SK-N-SH treated with all-trans-retinoic acid at 6 μM for 48 hours (cell line): ENCODE results near the gene KRTAP19-8.

ENCODE experiments used
- ATAC-seq: fragments of 200-7000 bp; cut with Tn5 transposase; 3 replicates; pipeline ENCODE4 v1.9.1; 2020; ENCODE audit warnings: mild to moderate bottlenecking, moderate library complexity
- BACH2 ChIP-seq: fragments of 250-450 bp; sonication (Bioruptor Pico); IDR thresholded peaks from 2 replicates; pipeline ENCODE4 v1.9.0; 2021; ENCODE audit warnings: mild to moderate bottlenecking, borderline replicate concordance
- CREB5 ChIP-seq: fragments of 250-450 bp; sonication (Bioruptor Pico); IDR thresholded peaks from 2 replicates; pipeline ENCODE4 v1.5.1; 2020; ENCODE audit warnings: low read depth, mild to moderate bottlenecking, moderate library complexity
- CSDC2 ChIP-seq: fragments of 250-450 bp; sonication (Bioruptor Pico); IDR thresholded peaks from 2 replicates; pipeline ENCODE4 v1.5.0; 2020; ENCODE audit warnings: mild to moderate bottlenecking, moderate library complexity
- ESRRG ChIP-seq: fragments of 250-450 bp; sonication (Bioruptor Pico); IDR thresholded peaks from 2 replicates; pipeline ENCODE4 v1.6.1; 2021; ENCODE audit warnings: mild to moderate bottlenecking
- ISL1 ChIP-seq: fragments of 250-450 bp; sonication (Bioruptor Pico); IDR thresholded peaks from 2 replicates; pipeline ENCODE4 v2.1.2; 2022; ENCODE audit warnings: mild to moderate bottlenecking, moderate library complexity
- OSR1 ChIP-seq: fragments of 250-450 bp; sonication (Bioruptor Pico); IDR thresholded peaks from 2 replicates; pipeline ENCODE4 v1.8.0; 2022; ENCODE audit warnings: moderate library complexity, mild to moderate bottlenecking, inconsistent platforms
- PATZ1 ChIP-seq: fragments of 250-450 bp; sonication (Bioruptor Pico); IDR thresholded peaks from 2 replicates; pipeline ENCODE4 v1.8.0; 2020; ENCODE audit warnings: mild to moderate bottlenecking, moderate library complexity, borderline replicate concordance
- POU6F1 ChIP-seq: fragments of 250-450 bp; sonication (Bioruptor Pico); IDR thresholded peaks from 2 replicates; pipeline ENCODE4 v1.8.0; 2021; ENCODE audit warnings: low read depth, mild to moderate bottlenecking, moderate library complexity, borderline replicate concordance
- PPARA ChIP-seq: fragments of 250-450 bp; sonication (Bioruptor Pico); IDR thresholded peaks from 2 replicates; pipeline ENCODE4 v1.5.0; 2020; ENCODE audit warnings: mild to moderate bottlenecking, borderline replicate concordance
- RARB ChIP-seq: fragments of 250-450 bp; sonication (Bioruptor Pico); IDR thresholded peaks from 2 replicates; pipeline ENCODE4 v1.8.0; 2021; ENCODE audit warnings: mild to moderate bottlenecking, moderate library complexity
- SNAI2 ChIP-seq: fragments of 250-450 bp; sonication (Bioruptor Pico); IDR thresholded peaks from 2 replicates; pipeline ENCODE4 v1.5.0; 2020; ENCODE audit warnings: mild to moderate bottlenecking, moderate library complexity
- TCF4 ChIP-seq: fragments of 250-450 bp; sonication (Bioruptor Pico); IDR thresholded peaks from 2 replicates; pipeline ENCODE4 v1.8.0; 2021; ENCODE audit warnings: mild to moderate bottlenecking, moderate library complexity, borderline replicate concordance
- TOX ChIP-seq: fragments of 250-450 bp; sonication (Bioruptor Pico); IDR thresholded peaks from 2 replicates; pipeline ENCODE4 v1.8.0; 2021; ENCODE audit warnings: mild to moderate bottlenecking, moderate library complexity, borderline replicate concordance
- TSHZ2 ChIP-seq: fragments of 250-450 bp; sonication (Bioruptor Pico); IDR thresholded peaks from 2 replicates; pipeline ENCODE4 v1.5.0; 2020; ENCODE audit warnings: mild to moderate bottlenecking, moderate library complexity
- ZC3H10 ChIP-seq: fragments of 250-450 bp; sonication (Bioruptor Pico); IDR thresholded peaks from 2 replicates; pipeline ENCODE4 v1.5.1; 2021; ENCODE audit warnings: mild to moderate bottlenecking, moderate library complexity
- ZFP3 ChIP-seq: fragments of 250-450 bp; sonication (Bioruptor Pico); IDR thresholded peaks from 2 replicates; pipeline ENCODE4 v1.5.0; 2020; ENCODE audit warnings: mild to moderate bottlenecking, moderate library complexity
- ZFP30 ChIP-seq: fragments of 450-650 bp; formaldehyde crosslinking; IDR thresholded peaks from 2 replicates; pipeline ENCODE4 v1.5.0; 2022; ENCODE audit warnings: mild to moderate bottlenecking, moderate library complexity
- ZNF565 ChIP-seq: fragments of 450-650 bp; formaldehyde crosslinking; conservative IDR thresholded peaks from 2 replicates; pipeline ENCODE4 v1.5.0; 2020; ENCODE audit warnings: low read depth, mild to moderate bottlenecking, moderate library complexity
- ZNF8 ChIP-seq: fragments of 450-650 bp; formaldehyde crosslinking; IDR thresholded peaks from 2 replicates; pipeline ENCODE4 v1.5.0; 2020; ENCODE audit warnings: mild to moderate bottlenecking, moderate library complexity

KRTAP19-8 gene

GRCh38 chr21:30997541-30997940, 40.7 kb downstream of the KRTAP19-8 start:
- TF ChIP-seq ZFP30 (CRISPR knock-in tag) (no peak), PPARA (no peak), ZNF8 (CRISPR knock-in tag) (no peak), TSHZ2 (CRISPR knock-in tag) (no peak), CREB5 (CRISPR knock-in tag) (no peak), ZNF565 (CRISPR knock-in tag) (no peak), PATZ1 (no peak), ISL1 (no peak), SNAI2 (no peak), TOX (CRISPR knock-in tag) (no peak), ZFP3 (no peak), CSDC2 (CRISPR knock-in tag) (no peak), ESRRG (no peak), OSR1 (CRISPR knock-in tag) (no peak), TCF4 (CRISPR knock-in tag) (no peak), ZC3H10 (CRISPR knock-in tag) (no peak), RARB (no peak)
- ATAC-seq: no peak

GRCh38 chr21:30996728-30997127, 41.5 kb downstream of the KRTAP19-8 start:
- no peak for ATAC-seq
- TF ChIP-seq OSR1 (CRISPR knock-in tag) (no peak), ISL1 (no peak), CSDC2 (CRISPR knock-in tag) (no peak), ZC3H10 (CRISPR knock-in tag) (no peak), ZNF8 (CRISPR knock-in tag) (no peak), SNAI2 (no peak), ZFP3 (no peak), PPARA (no peak), PATZ1 (no peak), ESRRG (no peak)

- TF ChIP-seq POU6F1 (CRISPR knock-in tag): no peak
- TF ChIP-seq TSHZ2 (CRISPR knock-in tag): no peak
- no peak for TF ChIP-seq PPARA
- no peak for TF ChIP-seq BACH2 (CRISPR knock-in tag)
- ATAC-seq: no peak
Measured at GRCh38 chr21:30994932-30995331, 43.3 kb downstream of the KRTAP19-8 start.
